ENCODE results near the gene ACTR3C.
"Not testable (repeated sequence)": the region's sequence is repeated elsewhere in the genome, so short reads cannot be mapped to it uniquely, and the experiment has no call there.

ACTR3C gene

DNA sequence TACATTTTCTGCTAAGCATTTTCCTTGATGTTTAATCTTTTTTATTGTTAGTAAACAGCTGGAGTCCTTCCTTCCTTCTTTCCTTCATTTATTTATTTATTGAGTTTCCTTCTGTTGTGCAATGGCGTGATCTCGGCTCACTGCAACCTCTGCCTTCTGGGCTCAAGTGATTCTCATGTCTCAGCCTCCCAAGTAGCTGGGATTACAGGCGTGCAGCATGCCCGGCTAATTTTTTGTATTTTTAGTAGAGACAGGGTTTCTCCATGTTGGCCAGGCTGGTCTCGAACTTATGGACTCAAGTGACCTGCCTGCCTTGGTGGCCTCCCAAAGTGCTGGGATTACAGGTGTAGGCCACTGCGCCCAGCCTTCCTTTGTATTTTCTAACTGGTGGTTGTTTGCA, 6.4 kb downstream of the ACTR3C start:
- not testable (repeated sequence) for DNase-seq (ENCODE audit: extremely low read depth in 1 of 2, low read depth in 1 of 2)

DNA sequence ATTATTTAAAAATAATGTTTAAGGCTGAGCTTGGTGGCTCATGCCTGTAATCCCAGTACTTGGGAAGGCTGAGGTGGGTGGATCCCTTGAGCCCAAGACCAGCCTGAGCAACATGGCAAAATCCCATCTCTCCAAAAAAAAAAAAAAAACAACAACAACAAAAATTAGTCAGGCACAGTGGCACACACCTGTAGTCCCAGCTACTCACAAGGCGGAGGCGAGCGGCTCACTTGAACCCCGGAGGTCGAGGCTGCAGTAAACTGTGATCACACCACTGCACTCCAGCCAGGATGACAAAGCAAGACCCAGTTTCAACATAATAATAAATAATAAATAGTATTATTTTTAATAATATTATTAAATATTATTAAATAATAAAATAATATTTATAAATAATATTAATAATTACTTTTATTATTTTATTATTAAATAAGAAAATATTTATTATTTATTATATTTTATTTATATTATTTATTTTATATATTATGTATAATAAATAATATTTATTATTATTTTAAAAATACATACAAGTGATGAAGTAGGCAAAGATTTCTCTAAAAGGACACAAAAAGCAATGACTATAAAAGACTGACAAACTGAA, 8.6 kb downstream of the ACTR3C start:
- no peak for DNase-seq (ENCODE audit: extremely low read depth in 1 of 2, low read depth in 1 of 2)

- no peak for DNase-seq (ENCODE audit: extremely low read depth in 1 of 2, low read depth in 1 of 2)
Observed at GRCh38 chr7:150313870-150314269, 9.5 kb downstream of the ACTR3C start.

- no peak for DNase-seq (ENCODE audit: extremely low read depth in 1 of 2, low read depth in 1 of 2)
Observed at GRCh38 chr7:150313367-150313809, 10.0 kb downstream of the ACTR3C start.

GRCh38 chr7:150312649-150313366, 10.5 kb downstream of the ACTR3C start:
- not testable (repeated sequence) for DNase-seq (ENCODE audit: extremely low read depth in 1 of 2, low read depth in 1 of 2)

DNA sequence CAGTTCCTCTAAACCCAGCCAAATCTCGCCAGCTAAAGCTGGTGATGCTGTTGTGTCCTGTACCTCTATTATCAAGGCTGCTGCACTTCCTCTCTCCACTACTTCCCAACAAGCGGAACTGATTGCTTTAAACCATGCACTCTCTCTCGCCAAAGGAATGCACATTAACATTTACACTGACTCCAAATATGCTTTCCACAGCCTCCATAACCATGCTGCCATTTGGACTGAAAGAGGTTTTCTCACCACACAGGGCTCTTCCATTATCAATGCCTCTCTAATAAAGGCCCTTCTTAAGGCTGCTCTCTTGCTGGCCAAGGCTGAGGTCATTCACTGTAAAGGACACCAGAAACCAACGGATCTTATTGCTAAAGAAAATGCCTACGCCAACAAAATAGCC, 11.6 kb downstream of the ACTR3C start:
- no peak for DNase-seq (ENCODE audit: extremely low read depth in 1 of 2, low read depth in 1 of 2)

- no peak for DNase-seq (ENCODE audit: extremely low read depth in 1 of 2, low read depth in 1 of 2)
Observed at GRCh38 chr7:150311146-150311545, 12.2 kb downstream of the ACTR3C start.

DNA sequence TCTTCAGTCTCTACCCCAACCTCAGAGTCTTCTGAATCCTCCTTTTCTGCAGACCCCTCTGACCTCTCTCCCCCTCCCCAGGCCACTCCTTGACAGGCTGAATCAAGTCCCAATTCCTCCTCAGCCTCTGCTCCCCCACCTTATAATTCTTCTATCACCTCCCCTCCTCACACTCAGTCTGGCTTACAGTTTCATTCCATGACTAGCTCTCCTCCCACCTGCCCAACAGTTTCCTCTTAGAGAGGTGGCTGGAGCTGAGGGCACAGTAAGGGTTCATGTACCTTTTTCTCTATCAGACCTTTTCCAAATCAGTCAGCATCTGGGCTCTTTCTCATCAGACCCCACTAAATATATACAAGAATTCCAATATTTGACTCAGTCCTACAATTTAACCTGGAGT, 14.8 kb downstream of the ACTR3C start:
- DNase-seq (ENCODE audit: extremely low read depth in 1 of 2, low read depth in 1 of 2): no peak

- no peak for DNase-seq (ENCODE audit: extremely low read depth in 1 of 2, low read depth in 1 of 2)
Observed at GRCh38 chr7:150307904-150308303, 15.4 kb downstream of the ACTR3C start.

DNA sequence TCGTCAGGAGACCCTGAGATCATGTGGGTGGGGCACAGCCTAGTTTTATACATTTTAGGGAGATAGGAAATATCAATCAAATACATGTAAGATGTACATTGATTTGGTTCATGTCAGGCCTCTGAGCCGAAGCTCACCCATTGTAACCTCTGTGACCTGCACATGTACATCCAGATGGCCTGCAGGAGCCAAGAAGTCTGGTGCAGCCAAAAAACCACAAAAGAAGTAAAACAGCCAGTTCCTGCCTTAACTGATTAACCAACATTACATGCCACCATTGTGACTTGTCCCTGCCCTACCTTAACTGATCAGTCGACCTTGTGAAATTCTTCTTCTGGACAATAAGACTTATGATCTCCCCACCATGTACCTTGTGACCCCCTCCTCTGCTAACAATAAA, 16.2 kb downstream of the ACTR3C start:
- no peak for DNase-seq (ENCODE audit: extremely low read depth in 1 of 2, low read depth in 1 of 2)

DNA sequence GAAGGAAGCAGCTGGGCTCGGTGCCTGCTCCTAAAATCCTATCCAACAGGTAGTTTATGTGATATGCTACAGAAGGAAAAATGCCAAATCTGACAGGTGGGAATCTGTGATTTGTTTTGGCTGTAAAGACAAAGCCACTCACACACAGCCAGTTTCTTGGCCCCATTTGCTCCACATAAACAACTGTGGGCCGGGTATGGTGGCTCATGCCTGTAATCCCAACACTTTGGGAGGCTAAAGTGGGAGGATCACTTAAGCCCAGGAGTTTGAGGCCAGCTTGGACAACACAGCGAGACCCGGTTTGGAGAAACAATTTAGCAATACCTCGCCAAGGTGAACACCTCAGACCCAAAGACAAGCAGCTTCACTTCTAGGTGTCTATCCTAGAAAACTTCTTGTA, 17.0 kb downstream of the ACTR3C start:
- not testable (repeated sequence) for DNase-seq (ENCODE audit: extremely low read depth in 1 of 2, low read depth in 1 of 2)

DNA sequence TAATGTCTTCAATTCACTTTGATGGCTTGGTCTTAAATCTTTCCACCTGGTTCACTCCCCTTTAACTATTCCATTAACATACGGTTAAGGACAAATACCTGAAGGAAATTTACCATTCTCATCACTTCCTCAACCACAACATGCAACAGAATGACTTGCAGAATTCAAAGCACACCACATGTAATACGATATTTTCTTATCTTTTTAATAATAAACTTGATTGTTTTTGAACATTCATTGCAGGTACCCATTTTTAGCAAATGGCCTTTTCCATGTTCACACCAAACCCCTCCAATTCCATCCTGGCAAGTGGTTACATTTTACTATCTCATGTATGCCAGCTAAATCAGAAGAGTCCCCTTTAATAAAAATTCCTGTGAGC, 17.5 kb downstream of the ACTR3C start:
- DNase-seq (ENCODE audit: extremely low read depth in 1 of 2, low read depth in 1 of 2): not testable (repeated sequence)

DNA sequence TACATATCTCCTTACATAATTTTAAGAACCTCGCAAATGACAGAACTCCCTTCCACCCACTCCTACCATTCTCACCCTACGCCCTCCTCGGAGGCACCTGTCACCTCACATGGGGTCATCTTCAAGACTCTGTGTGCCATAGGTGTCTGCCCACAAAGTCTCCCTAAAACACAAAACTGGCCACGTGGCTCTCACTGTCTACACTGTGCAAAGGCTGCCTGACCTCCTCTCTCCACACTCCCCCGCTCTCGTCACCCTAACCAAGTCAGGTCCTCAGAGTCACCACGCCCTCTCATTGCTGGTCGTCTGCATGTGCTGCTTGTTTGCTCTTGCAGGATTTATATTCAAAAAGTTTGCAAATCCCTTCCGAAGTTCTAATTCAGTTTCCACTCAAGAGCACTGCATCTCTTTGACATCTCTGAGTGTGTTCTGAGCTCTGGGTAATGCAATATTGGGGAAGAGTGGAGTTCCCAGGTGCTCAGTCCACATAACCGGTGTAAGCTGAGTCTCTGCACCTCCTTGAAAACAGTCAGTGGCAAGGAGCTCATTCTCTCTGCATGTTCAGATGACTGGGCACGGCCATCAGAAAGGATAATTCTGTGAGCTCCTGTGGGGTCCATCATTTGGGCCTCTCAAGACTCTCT, 18.0 kb downstream of the ACTR3C start:
- DNase-seq (ENCODE audit: extremely low read depth in 1 of 2, low read depth in 1 of 2): not testable (repeated sequence)

DNA sequence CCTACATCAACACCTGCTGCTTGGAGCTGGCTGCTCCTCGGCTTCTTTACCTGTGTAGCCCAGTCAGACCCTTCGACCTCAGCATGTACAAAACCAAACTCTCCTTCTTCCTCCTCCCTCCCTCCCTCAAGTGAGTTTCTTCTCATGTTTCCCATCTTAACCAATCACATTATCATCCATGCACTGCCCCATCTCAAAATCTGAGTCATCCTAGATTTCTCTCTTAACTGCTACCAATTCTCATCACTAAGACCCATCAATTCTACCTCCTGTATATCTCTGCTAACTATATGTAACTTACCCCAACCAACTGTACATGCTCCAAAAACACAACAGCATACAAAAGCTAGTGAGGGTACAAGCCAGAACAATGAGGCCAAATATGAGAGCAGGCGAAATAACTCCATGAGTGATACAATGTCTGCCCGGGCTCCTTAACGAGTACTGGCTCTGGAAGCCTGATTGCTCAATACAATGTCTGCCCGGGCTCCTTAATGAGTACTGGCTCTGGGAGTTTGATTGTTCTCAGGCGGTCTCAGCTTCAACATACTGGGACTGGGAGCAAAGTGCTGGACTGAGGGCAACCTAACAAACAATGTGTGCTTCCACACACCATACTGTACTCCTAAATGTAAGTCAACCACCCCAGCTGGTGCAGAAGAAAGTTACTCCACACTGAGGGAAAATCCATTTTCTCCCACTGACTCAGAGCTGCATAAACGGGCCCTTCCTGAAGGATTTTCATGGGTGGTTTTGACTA, 18.7 kb downstream of the ACTR3C start:
- not testable (repeated sequence) for DNase-seq (ENCODE audit: extremely low read depth in 1 of 2, low read depth in 1 of 2)

- DNase-seq (ENCODE audit: extremely low read depth in 1 of 2, low read depth in 1 of 2): not testable (repeated sequence)
Observed at GRCh38 chr7:150302908-150303310, 20.4 kb downstream of the ACTR3C start.

DNA sequence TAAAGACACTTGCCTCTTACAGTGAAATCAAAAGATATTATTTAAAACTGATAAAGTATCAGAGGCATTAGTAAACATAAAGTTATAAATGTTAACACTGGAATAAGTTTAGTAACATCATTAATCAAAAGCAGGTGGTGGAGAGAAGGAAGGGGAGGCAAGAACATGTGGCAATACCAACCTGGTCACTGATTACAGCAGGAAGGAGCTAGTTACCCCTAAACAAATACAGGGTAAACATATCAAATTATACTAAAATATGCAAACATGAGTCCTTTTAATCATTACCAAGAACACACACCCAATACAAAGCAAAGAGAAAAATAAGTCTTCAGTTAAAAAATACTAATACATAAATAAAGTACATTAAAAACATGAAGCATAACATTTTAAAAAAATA, 25.4 kb downstream of the ACTR3C start:
- not testable (repeated sequence) for DNase-seq (ENCODE audit: extremely low read depth in 1 of 2, low read depth in 1 of 2)

DNA sequence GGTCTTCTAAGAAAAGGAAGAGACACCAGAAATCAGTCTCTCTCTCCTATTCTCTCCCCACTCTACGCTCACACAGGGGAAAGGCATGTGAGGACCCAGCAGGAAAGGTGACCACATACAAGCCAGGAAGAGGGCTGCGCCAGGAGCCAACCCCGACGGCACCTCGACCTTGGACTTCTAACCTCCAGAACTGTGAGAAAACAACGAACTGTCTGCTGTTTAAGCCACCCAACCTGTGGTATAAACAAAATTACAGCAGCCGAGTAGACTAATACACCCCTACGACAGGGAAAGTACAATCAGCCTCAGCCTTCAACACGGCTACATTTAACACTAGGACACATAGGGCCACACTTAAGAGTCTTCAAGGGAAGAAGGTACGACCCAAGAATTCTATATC, 26.5 kb downstream of the ACTR3C start:
- not testable (repeated sequence) for DNase-seq (ENCODE audit: extremely low read depth in 1 of 2, low read depth in 1 of 2)

- DNase-seq (ENCODE audit: extremely low read depth in 1 of 2, low read depth in 1 of 2): not testable (repeated sequence)
Observed at GRCh38 chr7:150295614-150296013, 27.7 kb downstream of the ACTR3C start.

- not testable (repeated sequence) for DNase-seq (ENCODE audit: extremely low read depth in 1 of 2, low read depth in 1 of 2)
Observed at GRCh38 chr7:150295027-150295426, 28.3 kb downstream of the ACTR3C start.

GRCh38 chr7:150290317-150290716, 33.0 kb downstream of the ACTR3C start:
- not testable (repeated sequence) for DNase-seq (ENCODE audit: extremely low read depth in 1 of 2, low read depth in 1 of 2)

DNA sequence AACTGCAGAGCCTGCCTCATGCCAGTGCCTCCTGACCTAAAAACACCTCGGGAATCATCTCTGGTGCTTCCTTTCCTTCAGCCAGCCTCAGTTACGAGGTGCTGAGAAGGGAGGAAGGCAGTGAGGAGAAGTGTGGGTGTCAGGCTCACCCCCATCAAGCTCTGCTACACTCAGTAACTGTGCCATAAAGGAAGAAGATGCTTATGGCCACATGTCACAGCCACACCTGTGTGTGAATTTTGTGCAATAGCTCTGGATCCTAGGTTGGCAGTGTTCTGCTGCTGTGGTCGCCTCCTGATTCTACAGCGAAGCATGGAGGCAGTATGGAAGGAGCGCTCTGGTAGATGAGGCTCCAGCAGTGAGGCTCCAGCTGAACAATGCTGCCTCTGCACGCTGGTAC, 34.5 kb downstream of the ACTR3C start:
- not testable (repeated sequence) for DNase-seq (ENCODE audit: extremely low read depth in 1 of 2, low read depth in 1 of 2)
